ENCODE results near the gene STOM.

Gene STOM, protein sequence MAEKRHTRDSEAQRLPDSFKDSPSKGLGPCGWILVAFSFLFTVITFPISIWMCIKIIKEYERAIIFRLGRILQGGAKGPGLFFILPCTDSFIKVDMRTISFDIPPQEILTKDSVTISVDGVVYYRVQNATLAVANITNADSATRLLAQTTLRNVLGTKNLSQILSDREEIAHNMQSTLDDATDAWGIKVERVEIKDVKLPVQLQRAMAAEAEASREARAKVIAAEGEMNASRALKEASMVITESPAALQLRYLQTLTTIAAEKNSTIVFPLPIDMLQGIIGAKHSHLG

GRCh38 chr9:121369595-121370265 lies at the start of gene STOM:
TSS of gene STOM (minus strand) at chr9:121370250. CDS start at chr9:121370187, 63 bp downstream.
- peak; percentile 45 for ATAC-seq (ENCODE audit: low read depth)
- Histone ChIP-seq H3K4me1 (ENCODE audit: insufficient read depth, poor library complexity, severe bottlenecking) (peaks cover 66% of the 10 kb centered on the region), H3K27me3 (ENCODE audit: insufficient read depth, poor library complexity, severe bottlenecking) (no peaks in the 10 kb centered on the region), H3K27ac (ENCODE audit: poor library complexity, severe bottlenecking) (peak within 1 kb of the TSS; percentile 95), H3K9me3 (ENCODE audit: severe bottlenecking) (no peaks in the 10 kb centered on the region), H3K4me3 (ENCODE audit: severe bottlenecking) (peak within 1 kb of the TSS; percentile 52), H3K36me3 (ENCODE audit: low read depth) (peaks cover 27% of the 10 kb centered on the region)
- no peak for TF ChIP-seq CTCF (IDR thresholded peaks at IDR 0.05; ENCODE audit: poor library complexity, severe bottlenecking)
- peak; percentile 73 for DNase-seq (ENCODE audit: low spot score)

- DNase-seq (ENCODE audit: low spot score): no peak
- no peaks in the 10 kb centered on the region for H3K36me3 ChIP-seq (ENCODE audit: low read depth)
- H3K4me3 ChIP-seq (ENCODE audit: severe bottlenecking): no peak overlapping the region
- no peaks in the 10 kb centered on the region for H3K27me3 ChIP-seq (ENCODE audit: insufficient read depth, poor library complexity, severe bottlenecking)
- no peaks in the 10 kb centered on the region for H3K4me1 ChIP-seq (ENCODE audit: insufficient read depth, poor library complexity, severe bottlenecking)
- H3K9me3 ChIP-seq (ENCODE audit: severe bottlenecking): no peaks in the 10 kb centered on the region
- no peak overlapping the region for H3K27ac ChIP-seq (ENCODE audit: poor library complexity, severe bottlenecking)
- no peak for ATAC-seq (ENCODE audit: low read depth)
- TF ChIP-seq CTCF (IDR thresholded peaks at IDR 0.05; ENCODE audit: poor library complexity, severe bottlenecking): no peak
These were observed 41.9 kb upstream of the STOM start for GRCh38 chr9:121411993-121412392.

DNA sequence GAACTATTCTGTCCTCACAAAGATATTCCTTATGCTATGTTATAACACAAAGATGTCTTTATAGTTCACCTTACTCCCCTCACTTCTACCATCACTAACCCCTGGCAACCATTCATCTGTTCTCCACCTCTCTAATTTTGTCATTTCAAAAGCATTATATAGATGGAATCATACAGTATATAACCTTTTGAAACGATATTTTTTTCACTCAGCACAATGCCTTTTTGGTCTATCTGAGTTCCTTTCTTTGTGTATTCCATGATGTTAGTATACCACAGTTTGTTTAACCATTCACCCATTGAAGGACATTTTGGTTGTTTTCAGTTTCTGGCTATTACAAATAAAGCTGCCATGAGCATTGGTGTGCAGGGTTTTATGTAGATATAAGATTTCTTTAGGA lies 35.8 kb upstream of the STOM start:
- Histone ChIP-seq H3K4me3 (ENCODE audit: severe bottlenecking) (no peak overlapping the region), H3K27me3 (ENCODE audit: insufficient read depth, poor library complexity, severe bottlenecking) (no peaks in the 10 kb centered on the region), H3K4me1 (ENCODE audit: insufficient read depth, poor library complexity, severe bottlenecking) (no peaks in the 10 kb centered on the region), H3K27ac (ENCODE audit: poor library complexity, severe bottlenecking) (no peak overlapping the region), H3K36me3 (ENCODE audit: low read depth) (no peaks in the 10 kb centered on the region), H3K9me3 (ENCODE audit: severe bottlenecking) (no peaks in the 10 kb centered on the region)
- no peak for ATAC-seq (ENCODE audit: low read depth)
- no peak for TF ChIP-seq CTCF (IDR thresholded peaks at IDR 0.05; ENCODE audit: poor library complexity, severe bottlenecking)
- DNase-seq (ENCODE audit: low spot score): no peak

DNA sequence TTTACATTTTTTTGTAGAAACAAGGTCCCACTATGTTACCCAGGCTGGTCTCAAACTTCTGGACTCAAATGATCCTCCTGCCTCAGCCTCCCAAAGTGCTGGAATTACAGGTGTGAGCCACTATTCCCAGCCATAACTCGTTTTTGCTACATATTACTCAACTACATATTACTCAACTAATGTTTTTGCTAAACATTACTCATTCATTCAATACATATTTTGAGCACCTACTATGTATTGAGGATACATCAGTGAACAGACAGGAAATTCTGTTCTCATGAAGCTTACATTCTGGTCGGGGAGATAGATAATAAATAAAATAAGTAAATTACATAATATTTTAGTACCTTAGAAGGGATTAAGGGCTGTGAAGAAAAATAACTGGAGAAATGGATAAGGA lies 34.9 kb upstream of the STOM start:
- Histone ChIP-seq H3K27me3 (ENCODE audit: insufficient read depth, poor library complexity, severe bottlenecking) (no peaks in the 10 kb centered on the region), H3K4me1 (ENCODE audit: insufficient read depth, poor library complexity, severe bottlenecking) (peaks cover 7% of the 10 kb centered on the region), H3K4me3 (ENCODE audit: severe bottlenecking) (no peak overlapping the region), H3K36me3 (ENCODE audit: low read depth) (no peaks in the 10 kb centered on the region), H3K27ac (ENCODE audit: poor library complexity, severe bottlenecking) (no peak overlapping the region), H3K9me3 (ENCODE audit: severe bottlenecking) (no peaks in the 10 kb centered on the region)
- ATAC-seq (ENCODE audit: low read depth) (no peak), DNase-seq (ENCODE audit: low spot score) (no peak)
- no peak for TF ChIP-seq CTCF (IDR thresholded peaks at IDR 0.05; ENCODE audit: poor library complexity, severe bottlenecking)
